ENCODE measurements around the gene LSMEM2.
A peak's percentile ranks its signal among the peaks of the same experiment; 100 is the strongest.

LSMEM2 gene

GRCh38 chr3:50299638-50299928 lies 20.7 kb downstream of the LSMEM2 start:
- H3K36me3 ChIP-seq (ENCODE audit: control insufficient read depth in 4 of 4, insufficient read depth in 4 of 4, low read length in 3 of 4), result peaks cover 0 to 19% (median 9%) of the 10 kb centered on the region in 4 experiments
- 1% methylated on average over 12 of the region's 12 CpGs for WGBS (ENCODE audit: insufficient coverage)
- peaks cover 7 to 34% (median 31%) of the 10 kb centered on the region in 4 experiments for H3K4me1 ChIP-seq (ENCODE audit: control extremely low read depth in 1 of 4, control insufficient read depth in 4 of 4, insufficient read depth in 4 of 4, low read length in 3 of 4)

GRCh38 chr3:50299929-50300680 lies 21.2 kb downstream of the LSMEM2 start:
- no peaks in the 10 kb centered on the region for H3K9me3 ChIP-seq (ENCODE audit: control extremely low read depth in 1 of 5, control insufficient read depth in 4 of 5, insufficient read depth in 2 of 5, low read depth in 1 of 5, low read length in 4 of 5)
- peak overlapping the region; percentile 31 to 74 (median 69) for H3K4me3 ChIP-seq (ENCODE audit: control insufficient read depth in 1 of 7, extremely low read depth in 1 of 7, insufficient read depth in 4 of 7, low read depth in 2 of 7, low read length in 6 of 7)
- POLR2A ChIA-PET, result interaction anchor here (0.7 to 1.0 kb wide), 2 partner anchors 15 to 28 kb away, joined by 3 to 4 read pairs; partner anchors contain the start of gene TUSC2
- CTCF ChIA-PET, result interaction anchor here (0.6 to 5.5 kb wide), 11 partner anchors 12 to 462 kb away, joined by 3 to 46 read pairs (median 4); partner anchors contain the start of genes HYAL2, LSMEM2, SEMA3B and TUSC2
- H3K4me1 ChIP-seq (ENCODE audit: control extremely low read depth in 1 of 4, control insufficient read depth in 4 of 4, insufficient read depth in 4 of 4, low read length in 3 of 4), result peaks cover 7 to 34% (median 31%) of the 10 kb centered on the region in 4 experiments
- peak; percentile 49 to 85 (median 83) for DNase-seq
- peaks cover 0 to 18% (median 9%) of the 10 kb centered on the region in 4 experiments for H3K36me3 ChIP-seq (ENCODE audit: control insufficient read depth in 4 of 4, insufficient read depth in 4 of 4, low read length in 3 of 4)
- WGBS (ENCODE audit: insufficient coverage), result 45% methylated on average over 10 of the region's 12 CpGs
- H3K27ac ChIP-seq (ENCODE audit: insufficient read depth in 1 of 2, low read depth in 1 of 2, low read length in 2 of 2, poor library complexity in 1 of 2, severe bottlenecking in 2 of 2), result peak overlapping the region; percentile 66 to 86
- no peaks in the 10 kb centered on the region for H3K27me3 ChIP-seq (replicated peaks in 2 of 5; ENCODE audit: control insufficient read depth in 4 of 5, insufficient read depth in 5 of 5, low read length in 4 of 5)

More at GRCh38 chr3:50299638-50299928, 20.7 kb downstream of the LSMEM2 start:
- CTCF ChIA-PET, result interaction anchor here (0.7 to 5.5 kb wide), 11 partner anchors 10 to 462 kb away, joined by 3 to 46 read pairs (median 3); partner anchors contain the start of genes HYAL2, LSMEM2, SEMA3B and TUSC2
- H3K4me3 ChIP-seq (ENCODE audit: control insufficient read depth in 1 of 7, extremely low read depth in 1 of 7, insufficient read depth in 4 of 7, low read depth in 2 of 7, low read length in 6 of 7), result peak overlapping the region; percentile 31 to 74 (median 69)
- H3K27ac ChIP-seq (ENCODE audit: insufficient read depth in 1 of 2, low read depth in 1 of 2, low read length in 2 of 2, poor library complexity in 1 of 2, severe bottlenecking in 2 of 2), result peak overlapping the region; percentile 66 to 86
- H3K27me3 ChIP-seq (replicated peaks in 2 of 5; ENCODE audit: control insufficient read depth in 4 of 5, insufficient read depth in 5 of 5, low read length in 4 of 5), result no peaks in the 10 kb centered on the region
- no peak for DNase-seq
- POLR2A ChIA-PET, result interaction anchor here (0.6 to 1.0 kb wide), 3 partner anchors 16 to 33 kb away, joined by 3 to 4 read pairs (median 4); partner anchors contain the start of gene TUSC2
- H3K9me3 ChIP-seq (ENCODE audit: control extremely low read depth in 1 of 5, control insufficient read depth in 4 of 5, insufficient read depth in 2 of 5, low read depth in 1 of 5, low read length in 4 of 5), result no peaks in the 10 kb centered on the region

GRCh38 chr3:50300681-50301254 lies 21.9 kb downstream of the LSMEM2 start:
- Histone ChIP-seq H3K9me3 (ENCODE audit: control extremely low read depth in 1 of 5, control insufficient read depth in 4 of 5, insufficient read depth in 2 of 5, low read depth in 1 of 5, low read length in 4 of 5) (no peaks in the 10 kb centered on the region), H3K27me3 (replicated peaks in 2 of 5; ENCODE audit: control insufficient read depth in 4 of 5, insufficient read depth in 5 of 5, low read length in 4 of 5) (no peaks in the 10 kb centered on the region), H3K4me1 (ENCODE audit: control extremely low read depth in 1 of 4, control insufficient read depth in 4 of 4, insufficient read depth in 4 of 4, low read length in 3 of 4) (peaks cover 7 to 34% (median 31%) of the 10 kb centered on the region in 4 experiments), H3K4me3 (ENCODE audit: control insufficient read depth in 1 of 7, extremely low read depth in 1 of 7, insufficient read depth in 4 of 7, low read depth in 2 of 7, low read length in 6 of 7) (peak overlapping the region in 1 of 7 experiments; percentile 69), H3K36me3 (ENCODE audit: control insufficient read depth in 4 of 4, insufficient read depth in 4 of 4, low read length in 3 of 4) (peaks cover 0 to 18% (median 9%) of the 10 kb centered on the region in 4 experiments), H3K27ac (ENCODE audit: insufficient read depth in 1 of 2, low read depth in 1 of 2, low read length in 2 of 2, poor library complexity in 1 of 2, severe bottlenecking in 2 of 2) (peak overlapping the region in 1 of 2 experiments; percentile 86)
- DNase-seq, result no peak
- POLR2A ChIA-PET, result no interaction called here
- 83% methylated on average over 2 of the region's 6 CpGs for WGBS (ENCODE audit: insufficient coverage)
- CTCF ChIA-PET, result interaction anchor here (0.6 to 5.3 kb wide), 3 partner anchors 14 to 23 kb away, joined by 4 to 46 read pairs (median 5); partner anchors contain the start of gene HYAL2

- H3K4me3 ChIP-seq (ENCODE audit: control insufficient read depth in 1 of 7, extremely low read depth in 1 of 7, insufficient read depth in 4 of 7, low read depth in 2 of 7, low read length in 6 of 7), result no peak overlapping the region
- WGBS (ENCODE audit: insufficient coverage), result 95% methylated on average over 31 of the region's 32 CpGs
- H3K9me3 ChIP-seq (ENCODE audit: control extremely low read depth in 1 of 5, control insufficient read depth in 4 of 5, insufficient read depth in 2 of 5, low read depth in 1 of 5, low read length in 4 of 5), result peaks cover 0 to 2% (median 0%) of the 10 kb centered on the region in 5 experiments
- H3K27me3 ChIP-seq (replicated peaks in 2 of 5; ENCODE audit: control insufficient read depth in 4 of 5, insufficient read depth in 5 of 5, low read length in 4 of 5), result no peaks in the 10 kb centered on the region
- ChIA-PET POLR2A (interaction anchor here (1.7 kb wide), 1 partner anchor 26 kb away, joined by 5 read pairs; the partner anchor contains the start of gene TUSC2), CTCF (interaction anchor here (1.5 to 9.6 kb wide), 3 partner anchors 10 to 26 kb away, joined by 4 to 105 read pairs (median 8); partner anchors contain the start of genes HYAL2, IFRD2 and TUSC2)
- peaks cover 7 to 29% (median 29%) of the 10 kb centered on the region in 4 experiments for H3K4me1 ChIP-seq (ENCODE audit: control extremely low read depth in 1 of 4, control insufficient read depth in 4 of 4, insufficient read depth in 4 of 4, low read length in 3 of 4)
- no peak overlapping the region for H3K27ac ChIP-seq (ENCODE audit: insufficient read depth in 1 of 2, low read depth in 1 of 2, low read length in 2 of 2, poor library complexity in 1 of 2, severe bottlenecking in 2 of 2)
- DNase-seq, result no peak
- peaks cover 0 to 4% (median 1%) of the 10 kb centered on the region in 4 experiments for H3K36me3 ChIP-seq (ENCODE audit: control insufficient read depth in 4 of 4, insufficient read depth in 4 of 4, low read length in 3 of 4)
Observed at GRCh38 chr3:50302095-50303012, 23.5 kb downstream of the LSMEM2 start.

- Histone ChIP-seq H3K27me3 (replicated peaks in 2 of 5; ENCODE audit: control insufficient read depth in 4 of 5, insufficient read depth in 5 of 5, low read length in 4 of 5) (no peaks in the 10 kb centered on the region), H3K4me3 (ENCODE audit: control insufficient read depth in 1 of 7, extremely low read depth in 1 of 7, insufficient read depth in 4 of 7, low read depth in 2 of 7, low read length in 6 of 7) (no peak within 1 kb of the TSS), H3K9me3 (ENCODE audit: control extremely low read depth in 1 of 5, control insufficient read depth in 4 of 5, insufficient read depth in 2 of 5, low read depth in 1 of 5, low read length in 4 of 5) (peaks cover 0 to 4% (median 2%) of the 10 kb centered on the region in 5 experiments), H3K36me3 (ENCODE audit: control insufficient read depth in 4 of 4, insufficient read depth in 4 of 4, low read length in 3 of 4) (no peaks in the 10 kb centered on the region), H3K4me1 (ENCODE audit: control extremely low read depth in 1 of 4, control insufficient read depth in 4 of 4, insufficient read depth in 4 of 4, low read length in 3 of 4) (peaks cover 5 to 21% (median 20%) of the 10 kb centered on the region in 4 experiments), H3K27ac (ENCODE audit: insufficient read depth in 1 of 2, low read depth in 1 of 2, low read length in 2 of 2, poor library complexity in 1 of 2, severe bottlenecking in 2 of 2) (peak within 1 kb of the TSS in 1 of 2 experiments; percentile 58)
- peak in 1 of 3 donors; percentile 38 for DNase-seq
- ChIA-PET POLR2A (interaction anchor here (1.7 kb wide), 1 partner anchor 25 kb away, joined by 5 read pairs; the partner anchor contains the start of gene TUSC2), CTCF (interaction anchor here (1.5 to 9.6 kb wide), 3 partner anchors 11 to 25 kb away, joined by 4 to 105 read pairs (median 8); partner anchors contain the start of genes HYAL2, IFRD2 and TUSC2)
- 78% methylated on average over 8 of the region's 14 CpGs for WGBS (ENCODE audit: insufficient coverage)
Observed at GRCh38 chr3:50303013-50303815, 24.3 kb downstream of the LSMEM2 start, which contains the start of gene HYAL1. Gene HYAL1 (minus strand): TSS chr3:50303574. CDS start chr3:50302956, 618 bp downstream.
